Measurements from ENCODE around the gene VDR. TPM values are rescaled to one million over a fixed set of nuclear protein-coding genes. Genes with fewer than 3 reads are reported as not detected.
"Not testable (repeated sequence)": the region's sequence is repeated elsewhere in the genome, so short reads cannot be mapped to it uniquely, and the experiment has no call there.

The VDR gene
- total RNA-seq, 4 donors from 2014 or later = 36.7 to 47.9 (median 41.2) TPM

DNA sequence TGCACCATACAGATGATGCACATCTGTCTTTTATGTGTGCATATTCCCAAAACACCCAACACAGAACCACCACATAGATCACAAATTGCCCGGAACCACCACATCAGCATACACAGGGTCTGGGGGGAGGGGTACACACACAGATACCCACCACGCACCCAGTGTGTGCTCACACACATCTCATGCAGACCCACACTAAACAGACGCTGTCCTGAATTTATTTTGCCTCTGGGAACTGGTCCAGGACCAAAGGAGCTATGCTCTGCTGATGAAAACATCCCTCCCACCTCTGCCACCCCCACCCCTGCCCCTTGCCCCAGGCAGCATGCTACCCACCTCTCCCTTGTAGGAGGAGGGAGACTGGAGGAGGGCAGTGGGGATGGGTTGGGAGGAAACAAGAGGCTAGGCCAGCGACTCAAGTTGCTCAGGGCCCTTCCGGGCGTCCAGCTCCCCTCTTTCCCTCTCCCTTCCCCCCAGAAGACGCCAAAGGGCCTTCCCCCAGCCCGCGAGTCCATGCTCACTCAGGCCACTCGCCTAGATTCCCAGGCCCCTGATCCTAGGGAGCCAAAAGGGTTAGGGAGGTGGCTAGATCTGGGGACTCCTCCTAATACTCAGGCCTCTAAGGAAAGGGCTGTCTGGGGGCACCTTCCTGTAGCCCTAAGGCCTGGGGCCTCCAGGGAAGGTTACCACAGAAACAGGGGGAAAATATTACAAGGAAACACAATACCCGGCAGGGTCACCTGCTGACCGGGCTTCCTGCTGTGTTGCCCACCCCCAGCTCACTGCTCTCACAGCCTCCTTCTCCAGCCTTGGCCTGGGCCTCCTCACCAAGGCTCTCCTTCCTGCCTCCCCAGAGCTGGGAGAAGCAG lies 88.2 kb downstream of the VDR start:
- H3K4me1 ChIP-seq = peaks cover 85% of the 10 kb centered on the region

GRCh38 chr12:47815447-47815846 lies 89.3 kb downstream of the VDR start:
- Histone ChIP-seq H3K4me1 (peaks cover 86% of the 10 kb centered on the region), H3K27ac (peak overlapping the region; percentile 97)
- not testable (repeated sequence) for H3K9me3 ChIP-seq; H3K36me3 ChIP-seq; DNase-seq (ENCODE audit: low spot score in 2 of 2); H3K27me3 ChIP-seq; H3K4me3 ChIP-seq
- 87% methylated on average over 5 of the region's 5 CpGs for WGBS

More for the DNA sequence above, 88.2 kb downstream of the VDR start:
- TF ChIP-seq, protein P1, sequence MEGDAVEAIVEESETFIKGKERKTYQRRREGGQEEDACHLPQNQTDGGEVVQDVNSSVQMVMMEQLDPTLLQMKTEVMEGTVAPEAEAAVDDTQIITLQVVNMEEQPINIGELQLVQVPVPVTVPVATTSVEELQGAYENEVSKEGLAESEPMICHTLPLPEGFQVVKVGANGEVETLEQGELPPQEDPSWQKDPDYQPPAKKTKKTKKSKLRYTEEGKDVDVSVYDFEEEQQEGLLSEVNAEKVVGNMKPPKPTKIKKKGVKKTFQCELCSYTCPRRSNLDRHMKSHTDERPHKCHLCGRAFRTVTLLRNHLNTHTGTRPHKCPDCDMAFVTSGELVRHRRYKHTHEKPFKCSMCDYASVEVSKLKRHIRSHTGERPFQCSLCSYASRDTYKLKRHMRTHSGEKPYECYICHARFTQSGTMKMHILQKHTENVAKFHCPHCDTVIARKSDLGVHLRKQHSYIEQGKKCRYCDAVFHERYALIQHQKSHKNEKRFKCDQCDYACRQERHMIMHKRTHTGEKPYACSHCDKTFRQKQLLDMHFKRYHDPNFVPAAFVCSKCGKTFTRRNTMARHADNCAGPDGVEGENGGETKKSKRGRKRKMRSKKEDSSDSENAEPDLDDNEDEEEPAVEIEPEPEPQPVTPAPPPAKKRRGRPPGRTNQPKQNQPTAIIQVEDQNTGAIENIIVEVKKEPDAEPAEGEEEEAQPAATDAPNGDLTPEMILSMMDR (IDR thresholded peaks at IDR 0.05) = no peak
- no peak for TF ChIP-seq EP300 (IDR thresholded peaks at IDR 0.05)
- TF ChIP-seq POLR2A (IDR thresholded peaks at IDR 0.05) = no peak
- no peak for TF ChIP-seq POLR2AphosphoS5 (IDR thresholded peaks at IDR 0.05)
- H3K4me3 ChIP-seq = peak overlapping the region; percentile 78
- 40% methylated on average over 1 of the region's 12 CpGs for WGBS
- H3K36me3 ChIP-seq = no peaks in the 10 kb centered on the region
- no peaks in the 10 kb centered on the region for H3K9me3 ChIP-seq
- no peak for DNase-seq (ENCODE audit: low spot score in 2 of 2)
- H3K27ac ChIP-seq = peak overlapping the region; percentile 97
- no peaks in the 10 kb centered on the region for H3K27me3 ChIP-seq

DNA sequence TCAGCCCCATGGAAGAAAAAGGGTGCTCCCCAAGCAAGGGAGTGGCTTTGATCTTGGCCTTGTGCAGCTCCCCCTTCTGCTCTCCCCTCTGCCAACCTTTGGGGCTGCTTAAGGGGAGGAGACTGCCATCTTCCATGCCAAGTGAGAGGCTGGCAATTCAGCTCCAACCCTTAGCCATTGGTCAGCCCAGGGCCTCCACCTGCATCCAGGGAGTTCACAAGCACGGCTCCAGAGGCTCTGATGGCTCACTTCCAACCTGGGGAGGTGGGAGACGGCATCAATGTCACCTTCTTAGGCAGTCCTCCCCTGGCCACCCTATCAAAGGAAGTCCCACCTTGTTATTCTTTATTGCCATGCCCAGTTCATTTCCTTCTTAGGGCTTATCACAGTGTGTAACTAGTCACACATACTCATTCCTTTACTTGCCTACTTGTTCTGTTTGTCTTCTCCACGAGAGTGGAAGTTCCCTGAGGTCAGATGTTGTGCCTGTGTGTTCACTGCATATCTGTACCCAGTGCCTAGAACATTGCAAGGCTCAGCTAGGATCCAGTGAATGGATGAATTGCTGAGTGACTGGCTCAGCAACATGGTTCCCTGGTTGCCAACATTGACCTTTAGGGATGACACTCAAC lies 90.1 kb downstream of the VDR start:
- peak overlapping the region; percentile 97 for H3K27ac ChIP-seq
- peak overlapping the region; percentile 38 for H3K4me3 ChIP-seq
- H3K27me3 ChIP-seq = no peaks in the 10 kb centered on the region
- TF ChIP-seq EP300 (IDR thresholded peaks at IDR 0.05) (no peak), POLR2AphosphoS5 (IDR thresholded peaks at IDR 0.05) (no peak), POLR2A (IDR thresholded peaks at IDR 0.05) (no peak)
- TF ChIP-seq, protein P1 (IDR thresholded peaks at IDR 0.05) = no peak
- WGBS = 61% methylated on average over 3 of the region's 3 CpGs
- H3K9me3 ChIP-seq = no peaks in the 10 kb centered on the region
- H3K4me1 ChIP-seq = peaks cover 91% of the 10 kb centered on the region
- no peaks in the 10 kb centered on the region for H3K36me3 ChIP-seq
- DNase-seq (ENCODE audit: low spot score in 2 of 2) = no peak

DNA sequence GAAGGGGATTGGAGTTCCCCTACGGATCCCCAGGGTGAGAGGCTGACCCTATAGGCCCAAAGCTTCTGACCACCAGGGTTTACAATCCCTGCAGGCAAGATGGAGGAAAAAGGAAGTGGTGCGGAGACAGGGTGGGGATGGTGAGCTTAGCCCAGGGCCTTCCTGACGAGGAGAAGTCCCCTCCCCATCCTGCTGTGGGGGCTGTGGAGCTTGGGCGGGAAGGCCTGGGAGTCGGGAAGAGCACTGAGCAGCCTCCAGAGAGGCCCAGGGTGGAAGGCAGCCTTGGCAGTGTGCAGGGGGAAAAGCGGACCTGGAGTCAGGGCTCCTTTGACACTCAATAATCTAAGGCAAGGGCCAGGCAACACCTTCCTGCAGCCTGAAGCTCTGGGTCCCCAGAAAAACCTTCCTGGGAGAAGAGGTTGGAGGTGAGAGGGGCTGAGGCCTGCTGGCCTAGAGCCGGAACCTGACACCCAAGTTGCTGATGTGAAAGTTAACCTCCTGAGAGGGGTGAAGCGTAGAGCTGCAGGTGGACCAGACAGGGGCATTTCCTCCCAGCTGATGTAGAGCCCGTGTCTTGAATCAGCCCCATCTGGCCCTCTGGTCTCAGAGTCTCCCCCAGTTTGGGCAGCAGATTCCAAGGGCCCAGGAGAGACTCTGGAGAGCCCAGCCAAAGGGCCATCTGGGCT lies 91.1 kb downstream of the VDR start:
- TF ChIP-seq, protein P1 (IDR thresholded peaks at IDR 0.05) = no peak
- TF ChIP-seq POLR2AphosphoS5 (IDR thresholded peaks at IDR 0.05) = no peak
- TF ChIP-seq POLR2A (IDR thresholded peaks at IDR 0.05) = no peak
- TF ChIP-seq EP300 (IDR thresholded peaks at IDR 0.05) = no peak
- no peaks in the 10 kb centered on the region for H3K9me3 ChIP-seq
- peak overlapping the region; percentile 97 for H3K27ac ChIP-seq
- DNase-seq (ENCODE audit: low spot score in 2 of 2) = no peak
- H3K4me1 ChIP-seq = peaks cover 97% of the 10 kb centered on the region
- WGBS = 21% methylated on average over 7 of the region's 9 CpGs
- H3K27me3 ChIP-seq = no peaks in the 10 kb centered on the region
- H3K4me3 ChIP-seq = peak overlapping the region; percentile 38
- H3K36me3 ChIP-seq = no peaks in the 10 kb centered on the region

DNA sequence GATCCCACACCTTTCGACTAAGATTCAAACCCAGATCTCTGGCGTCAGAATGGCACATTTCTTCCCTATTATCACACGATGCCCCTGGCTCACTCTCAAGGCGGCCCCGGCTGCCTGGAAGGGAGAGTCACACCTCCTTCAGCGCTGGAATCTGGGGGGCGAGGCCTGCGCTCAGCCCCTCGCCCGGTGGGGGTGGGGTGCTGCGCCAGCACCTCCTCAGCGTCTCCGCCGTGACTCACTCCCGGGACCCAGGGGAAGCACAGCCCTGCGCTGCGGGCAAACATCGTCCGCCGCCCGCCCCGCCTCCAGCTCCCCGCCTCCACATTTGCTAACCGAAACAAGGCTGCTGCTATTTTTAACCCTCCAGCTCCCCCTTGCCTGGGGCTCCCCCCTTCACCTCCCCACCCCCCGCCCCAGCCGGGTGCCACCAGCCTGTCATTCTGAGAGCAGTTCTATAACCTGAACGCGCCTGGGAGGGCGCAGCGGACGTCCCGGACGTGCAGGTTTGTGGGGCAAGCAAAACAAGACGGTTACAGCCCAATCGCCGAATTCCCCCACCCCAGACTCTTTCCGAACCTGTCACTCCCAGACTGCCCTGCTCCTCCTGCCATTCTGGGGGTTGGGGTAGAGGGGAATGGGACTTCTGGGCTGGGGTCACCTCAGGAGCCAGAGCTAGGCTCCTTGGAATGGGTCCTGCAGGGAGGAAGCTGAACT lies 91.8 kb downstream of the VDR start:
- Histone ChIP-seq H3K36me3 (no peaks in the 10 kb centered on the region), H3K4me3 (peak overlapping the region; percentile 38), H3K9me3 (no peaks in the 10 kb centered on the region), H3K27ac (peak overlapping the region; percentile 97), H3K4me1 (peaks cover 97% of the 10 kb centered on the region), H3K27me3 (no peaks in the 10 kb centered on the region)
- peak; percentile 94 to 95 for DNase-seq (ENCODE audit: low spot score in 2 of 2)
- TF ChIP-seq, protein P1 (IDR thresholded peaks at IDR 0.05) = no peak
- TF ChIP-seq POLR2AphosphoS5 (IDR thresholded peaks at IDR 0.05) = peak in 2 of 3 donors; percentile 46 to 58
- no peak for TF ChIP-seq POLR2A (IDR thresholded peaks at IDR 0.05)
- 0% methylated on average over 21 of the region's 37 CpGs for WGBS

Data from suprapubic skin (tissue), 4 donors.